ENCODE data around the gene PANX1.

PANX1 gene

GRCh38 chr11:94120946-94121345 lies 7.7 kb upstream of the PANX1 start:
- H3K4me3 ChIP-seq (replicated peaks; ENCODE audit: low read depth, low read length), result no peak overlapping the region
- no peaks in the 10 kb centered on the region for H3K27me3 ChIP-seq (replicated peaks; ENCODE audit: control insufficient read depth, insufficient read depth, low read length)

GRCh38 chr11:94125407-94126115 lies 3.1 kb upstream of the PANX1 start:
- Histone ChIP-seq H3K27me3 (replicated peaks; ENCODE audit: control insufficient read depth, insufficient read depth, low read length) (no peaks in the 10 kb centered on the region), H3K4me3 (replicated peaks; ENCODE audit: low read depth, low read length) (no peak overlapping the region), H3K36me3 (ENCODE audit: control insufficient read depth, insufficient read depth, low read length) (no peaks in the 10 kb centered on the region)
- no peak for TF ChIP-seq CTCF (IDR thresholded peaks at IDR 0.05; ENCODE audit: insufficient read depth, low read length, poor library complexity, severe bottlenecking)
- DNase-seq (ENCODE audit: extremely low read depth, insufficient read length), result no peak

More at GRCh38 chr11:94120946-94121345, 7.7 kb upstream of the PANX1 start:
- H3K36me3 ChIP-seq (ENCODE audit: control insufficient read depth, insufficient read depth, low read length), result no peaks in the 10 kb centered on the region
- no peak for TF ChIP-seq CTCF (IDR thresholded peaks at IDR 0.05; ENCODE audit: insufficient read depth, low read length, poor library complexity, severe bottlenecking)
- no peak for DNase-seq (ENCODE audit: extremely low read depth, insufficient read length)

GRCh38 chr11:94127638-94128037 lies 1.0 kb upstream of the PANX1 start:
- H3K4me3 ChIP-seq (replicated peaks; ENCODE audit: low read depth, low read length), result peak overlapping the region; percentile 78
- TF ChIP-seq CTCF (IDR thresholded peaks at IDR 0.05; ENCODE audit: insufficient read depth, low read length, poor library complexity, severe bottlenecking), result no peak
- no peak for DNase-seq (ENCODE audit: extremely low read depth, insufficient read length)
- H3K27me3 ChIP-seq (replicated peaks; ENCODE audit: control insufficient read depth, insufficient read depth, low read length), result no peaks in the 10 kb centered on the region
- no peaks in the 10 kb centered on the region for H3K36me3 ChIP-seq (ENCODE audit: control insufficient read depth, insufficient read depth, low read length)

GRCh38 chr11:94128291-94128745 lies 323 bp upstream of the PANX1 start:
- no peaks in the 10 kb centered on the region for H3K27me3 ChIP-seq (replicated peaks; ENCODE audit: control insufficient read depth, insufficient read depth, low read length)
- peak overlapping the region; percentile 78 for H3K4me3 ChIP-seq (replicated peaks; ENCODE audit: low read depth, low read length)
- no peak for TF ChIP-seq CTCF (IDR thresholded peaks at IDR 0.05; ENCODE audit: insufficient read depth, low read length, poor library complexity, severe bottlenecking)
- H3K36me3 ChIP-seq (ENCODE audit: control insufficient read depth, insufficient read depth, low read length), result no peaks in the 10 kb centered on the region
- DNase-seq (ENCODE audit: extremely low read depth, insufficient read length), result no peak

- no peak for DNase-seq (ENCODE audit: extremely low read depth, insufficient read length)
- Histone ChIP-seq H3K36me3 (ENCODE audit: control insufficient read depth, insufficient read depth, low read length) (no peaks in the 10 kb centered on the region), H3K27me3 (replicated peaks; ENCODE audit: control insufficient read depth, insufficient read depth, low read length) (no peaks in the 10 kb centered on the region), H3K4me3 (replicated peaks; ENCODE audit: low read depth, low read length) (peak overlapping the region; percentile 78)
- TF ChIP-seq CTCF (IDR thresholded peaks at IDR 0.05; ENCODE audit: insufficient read depth, low read length, poor library complexity, severe bottlenecking), result no peak
Observed at GRCh38 chr11:94129512-94130297, 1.1 kb downstream of the PANX1 start.

Measured in GM06990 (cell line).